PFSK-1 (cell line): ENCODE measurements around the gene HECTD4.

Source experiments
- REST ChIP-seq, 2 experiments: IDR thresholded peaks; 2 replicates each; pipeline versions ENCODE4 v1.6.1 to v1.8.0; 2011 to 2012; ENCODE audit warnings: low read depth in 2 of 2, low read length in 2 of 2, control low read depth in 1 of 2, inconsistent platforms in 1 of 2, mild to moderate bottlenecking in 1 of 2, moderate library complexity in 1 of 2; ENCODE audit not compliant: insufficient read depth in 1 of 2
- SIN3A ChIP-seq: IDR thresholded peaks from 2 replicates; pipeline ENCODE4 v1.6.1; 2012; ENCODE audit warnings: mild to moderate bottlenecking, low read length, moderate library complexity, borderline replicate concordance; ENCODE audit not compliant: insufficient read depth
- TAF1 ChIP-seq: IDR thresholded peaks from 2 replicates; pipeline ENCODE4 v1.6.1; 2012; ENCODE audit warnings: low read length, control low read depth, borderline replicate concordance; ENCODE audit not compliant: insufficient read depth

GRCh38 chr12:112239881-112240280 lies 142.3 kb downstream of the HECTD4 start:
- no peak for TF ChIP-seq TAF1
- TF ChIP-seq REST (IDR thresholded peaks at IDR 0.05; ENCODE audit: insufficient read depth in 1 of 2, low read depth in 2 of 2, low read length in 2 of 2) = no peak
- TF ChIP-seq SIN3A = no peak
